Pancreas (tissue), 10 donors: ENCODE measurements around the gene HIC1. TPM values are rescaled to one million over a fixed set of nuclear protein-coding genes. Genes with fewer than 3 reads are reported as not detected.

Source experiments
- ATAC-seq, 4 donors: fragments of 200-7000 bp; cut with Tn5 transposase; one replicate each; pipeline versions ENCODE4 v1.8.0 to v1.9.1; 2020; ENCODE audit warnings: mild to moderate bottlenecking in 4 of 4, moderate library complexity in 4 of 4
- DNase-seq, 6 donors: peaks; one replicate each; pipeline ENCODE4 v3.0.0-alpha.2; 2020
- FAIRE-seq: peaks from 2 replicates; lab custom pipeline; 2012; peaks lifted over from hg19 to GRCh38; lab: Jason Lieb, UNC
- H3K27ac ChIP-seq, 4 donors: fragments of 200-600 bp; sonication (generic); 1 replicate in 3 of 4; 2 replicates in 1 of 4; pipeline versions ENCODE4 v1.5.0 to v1.8.0; 2020
- H3K27me3 ChIP-seq, 4 donors: fragments of 200-600 bp; one replicate each; pipeline ENCODE4 v1.8.0; 2021
- H3K36me3 ChIP-seq, 3 donors: fragments of 200-600 bp; sonication (generic) in 1 of 3; one replicate each; pipeline versions ENCODE4 v1.5.0 to v1.8.0; 2020 to 2021
- H3K4me1 ChIP-seq, 3 donors: fragments of 200-600 bp; one replicate each; pipeline ENCODE4 v1.8.0; 2021
- H3K4me3 ChIP-seq, 4 donors: fragments of 200-600 bp; sonication (generic) in 2 of 4; one replicate each; pipeline versions ENCODE4 v1.5.0 to v1.8.0; 2020 to 2021
- H3K9me3 ChIP-seq, 4 donors: fragments of 200-600 bp; one replicate each; pipeline ENCODE4 v1.8.0; 2021
- CTCF ChIP-seq, 4 donors: fragments of 200-600 bp; sonication (generic) in 3 of 4; IDR thresholded peaks; one replicate each; pipeline versions ENCODE4 v1.5.0 to v1.8.0; 2021; ENCODE audit warnings: antibody characterized with exemption in 4 of 4
- WGBS, 2 donors: extraction: QIAGEN DNeasy Blood & Tissue Kit; methylation state at CpG; one replicate each; pipeline ENCODE4 v1.1.7; 2013; 5-methylcytosine and 5-hydroxymethylcytosine counted together
- intact Hi-C, 3 donors: fragments of 100-400 bp; cut with DNase I; formaldehyde crosslinking; loops; one replicate each; pipeline versions ENCODE4 v1.11.1 to v1.14.2; 2022
- polyA plus RNA-seq, 2 donors: library from polyadenylated mRNA; stranded (reverse); fragments of 200-250 nt; gene quantifications; one replicate each; pipeline ENCODE4 v1.2.3, GENCODE V29; 2013
- total RNA-seq, 6 donors: library from RNA; stranded (reverse); fragmentation: NEBNext Ultra II Directional in 4 of 6; extraction: Animal tissue kit (Norgen Biotek cat#: 25700) in 4 of 6; gene quantifications; one replicate each; pipeline versions ENCODE4 v1.2.1 to v1.2.4, GENCODE V29; 2021 to 2023
- donor health status: healthy with polysubstance abuse.
- donor health status: DM: no; HTN: no; CAD: no; lungs with moderate emphysema.
- donor health status: DM: no; HTN: no; CAD: no.
- donor health status: control.
- donor health status: control.
- donor health status: Bipolar disorder and iron deficiency.
- donor health status: DM: yes; HTN: yes; CAD: no.
- donor health status: DM: no; HTN: no; CAD: no.
- donor health status: DM: no; HTN: no; CAD: no.
- donor health status: DM: yes; HTN: yes; CAD: no.

The HIC1 gene
- total and polyA plus RNA-seq, 8 donors: 1.0 to 15.8 (median 3.4) TPM

- Histone ChIP-seq H3K36me3 (no peaks in the 10 kb centered on the region), H3K4me3 (no peak overlapping the region), H3K4me1 (peaks cover 5 to 19% (median 6%) of the 10 kb centered on the region in 3 donors), H3K27ac (no peak overlapping the region), H3K27me3 (no peaks in the 10 kb centered on the region), H3K9me3 (no peaks in the 10 kb centered on the region)
- WGBS, 2 donors: 86 to 91% methylated on average over 5 of the region's 5 CpGs
- FAIRE-seq (no peak), DNase-seq (no peak), ATAC-seq (no peak)
- TF ChIP-seq CTCF (IDR thresholded peaks at IDR 0.05): no peak
- intact Hi-C loops: loop anchor here in 2 of 3 donors (5.0 kb wide), 2 partner anchors 116 to 121 kb away; no protein-coding TSS in a partner anchor
Observed at GRCh38 chr17:2028234-2028614, 26.7 kb upstream of the HIC1 start.

GRCh38 chr17:2028737-2029136, 26.2 kb upstream of the HIC1 start:
- WGBS, 2 donors: 56 to 59% methylated on average over 6 of the region's 6 CpGs
- intact Hi-C loops: loop anchor here in 2 of 3 donors (5.0 kb wide), 2 partner anchors 116 to 121 kb away; no protein-coding TSS in a partner anchor
- Histone ChIP-seq H3K36me3 (peaks cover 0 to 3% (median 0%) of the 10 kb centered on the region in 3 donors), H3K9me3 (no peaks in the 10 kb centered on the region), H3K4me1 (peaks cover 5 to 19% (median 6%) of the 10 kb centered on the region in 3 donors), H3K27me3 (no peaks in the 10 kb centered on the region), H3K27ac (no peak overlapping the region), H3K4me3 (no peak overlapping the region)
- FAIRE-seq (no peak), DNase-seq (no peak), ATAC-seq (no peak)
- no peak for TF ChIP-seq CTCF (IDR thresholded peaks at IDR 0.05)

GRCh38 chr17:2029911-2030778, 24.8 kb upstream of the HIC1 start, which contains the start of gene DPH1:
DPH1 (plus strand) TSS chr17:2030153; CDS start chr17:2030170, 17 bp downstream.
- no peak for FAIRE-seq
- intact Hi-C loops: loop anchor here (5.0 to 10.0 kb wide), 3 partner anchors 115 to 123 kb away; no protein-coding TSS in a partner anchor
- 1% methylated on average over 59 of the region's 59 CpGs for WGBS, 2 donors

GRCh38 chr17:2030779-2031163, 24.1 kb upstream of the HIC1 start:
- peak overlapping the region in 1 of 4 donors; percentile 55 for H3K27ac ChIP-seq
- no peaks in the 10 kb centered on the region for H3K27me3 ChIP-seq
- ATAC-seq (no peak), DNase-seq (peak in 1 of 6 donors; percentile 62), FAIRE-seq (no peak)
- intact Hi-C loops: loop anchor here in 1 of 3 donors (10.0 kb wide), 1 partner anchor 116 kb away; no protein-coding TSS in a partner anchor
- WGBS, 2 donors: 12 to 14% methylated on average over 10 of the region's 10 CpGs
- peak in 1 of 4 donors; percentile 15 for TF ChIP-seq CTCF (IDR thresholded peaks at IDR 0.05)
- H3K9me3 ChIP-seq: no peaks in the 10 kb centered on the region
- peaks cover 0 to 8% (median 0%) of the 10 kb centered on the region in 3 donors for H3K36me3 ChIP-seq
- peaks cover 5 to 10% (median 6%) of the 10 kb centered on the region in 3 donors for H3K4me1 ChIP-seq
- H3K4me3 ChIP-seq: peak overlapping the region; percentile 96 to 100 (median 98)

More at GRCh38 chr17:2029911-2030778, 24.8 kb upstream of the HIC1 start, which contains the start of gene DPH1:
- no peaks in the 10 kb centered on the region for H3K9me3 ChIP-seq
- H3K27ac ChIP-seq: peak within 1 kb of the TSS in 3 of 4 donors; percentile 24 to 55 (median 45)
- H3K4me3 ChIP-seq: peak within 1 kb of the TSS; percentile 96 to 100 (median 98)
- peak; percentile 84 to 96 (median 92) for DNase-seq
- peaks cover 5 to 13% (median 6%) of the 10 kb centered on the region in 3 donors for H3K4me1 ChIP-seq
- no peaks in the 10 kb centered on the region for H3K27me3 ChIP-seq
- peak; percentile 87 to 92 (median 88) for ATAC-seq
- peaks cover 0 to 6% (median 0%) of the 10 kb centered on the region in 3 donors for H3K36me3 ChIP-seq
- peak in 1 of 4 donors; percentile 11 for TF ChIP-seq CTCF (IDR thresholded peaks at IDR 0.05)
